D721Med (cell line): ENCODE measurements around the gene ZC3H18.

Experiments used
- DNase-seq: peaks from one replicate; pipeline ENCODE4 v3.0.0; 2011; ENCODE audit warnings: low spot score; ENCODE audit not compliant: insufficient read length
- FAIRE-seq: peaks from 2 replicates; lab custom pipeline; 2011; peaks lifted over from hg19 to GRCh38; lab: Jason Lieb, UNC
- CTCF ChIP-seq: IDR thresholded peaks from 2 replicates; pipeline ENCODE4 v1.5.1; 2012; ENCODE audit warnings: mild to moderate bottlenecking, control low read depth; ENCODE audit not compliant: insufficient read depth; ENCODE audit errors: missing control alignments

Gene ZC3H18

DNA sequence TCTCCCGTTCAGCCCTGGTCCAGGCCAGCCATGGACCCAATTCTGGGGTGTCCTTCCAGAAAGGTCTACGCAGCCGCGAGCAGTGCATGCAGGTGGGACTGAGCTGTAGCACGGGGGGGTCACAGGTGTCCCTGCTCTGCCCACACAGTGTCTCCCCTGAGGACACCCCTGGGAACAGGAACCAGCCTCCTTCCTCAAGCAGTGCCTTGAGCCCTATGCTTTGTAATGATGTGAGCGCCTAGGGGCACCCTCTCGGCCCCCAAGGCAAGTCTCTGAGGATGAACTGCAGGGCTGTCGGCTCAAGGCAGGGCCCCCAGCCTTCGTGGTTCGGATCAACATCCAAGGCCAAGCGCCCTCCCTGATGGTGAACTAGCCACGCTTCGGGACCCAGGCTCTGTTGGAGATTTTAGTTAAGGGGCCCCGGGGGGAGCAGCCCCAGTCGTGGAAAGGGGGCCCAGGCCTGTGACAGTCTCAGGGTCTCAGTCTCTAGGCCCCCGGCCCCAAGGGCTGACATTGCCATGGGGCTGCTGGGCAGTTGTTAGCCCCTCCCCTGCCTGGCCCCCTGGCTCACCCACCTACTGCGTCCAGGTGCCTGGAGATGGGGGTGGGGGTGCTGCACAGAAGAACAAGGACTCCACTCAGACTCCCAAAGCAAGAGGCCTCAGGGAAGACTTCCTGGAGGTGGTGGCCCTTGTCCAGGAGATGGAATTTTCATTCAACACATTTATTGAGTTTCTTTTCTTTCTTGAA is 70.5 kb downstream of the ZC3H18 start:
- FAIRE-seq (no peak), DNase-seq (no peak)
- no peak for TF ChIP-seq CTCF

DNA sequence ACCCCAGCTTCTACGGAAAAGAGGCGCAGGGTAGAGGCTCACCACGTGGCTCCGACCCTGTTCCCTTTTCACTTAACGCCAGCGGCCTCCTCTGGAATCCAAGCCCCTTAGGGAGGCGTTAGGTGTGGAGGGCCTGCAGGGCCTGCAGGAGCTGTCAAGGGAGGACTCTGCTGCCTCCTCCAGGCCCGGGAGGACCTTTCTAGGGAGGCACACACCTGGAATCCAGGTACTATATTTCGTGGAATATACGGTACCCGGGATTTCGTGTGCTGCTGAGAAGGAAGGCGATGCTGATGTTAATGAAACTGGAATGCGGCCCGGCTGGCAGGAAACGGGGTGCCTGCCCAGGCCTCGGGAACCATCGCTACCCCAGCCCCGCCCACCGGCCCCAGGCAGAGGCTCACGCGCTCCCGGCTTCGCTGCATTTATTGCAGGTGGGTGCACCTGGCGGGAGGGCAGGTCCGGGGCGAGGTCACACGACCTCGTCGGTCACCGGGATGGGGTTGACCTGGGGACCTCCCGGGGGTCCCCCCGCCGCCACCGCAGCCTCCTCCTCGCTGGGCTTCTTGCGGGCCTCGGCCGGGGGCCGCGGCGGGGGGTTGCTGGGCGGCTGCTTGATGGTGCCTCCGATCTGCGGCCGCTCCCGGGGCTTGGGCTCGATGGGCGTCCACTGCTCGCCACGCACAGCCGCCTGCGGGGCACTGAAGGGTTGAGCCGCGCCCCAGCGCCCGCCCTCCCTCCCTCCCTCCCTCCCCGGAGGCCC is 72.9 kb downstream of the ZC3H18 start:
- DNase-seq, result no peak
- no peak for FAIRE-seq
- TF ChIP-seq CTCF, result no peak

GRCh38 chr16:88643644-88643932 is 73.4 kb downstream of the ZC3H18 start:
- FAIRE-seq, result no peak
- DNase-seq, result no peak
- no peak for TF ChIP-seq CTCF

DNA sequence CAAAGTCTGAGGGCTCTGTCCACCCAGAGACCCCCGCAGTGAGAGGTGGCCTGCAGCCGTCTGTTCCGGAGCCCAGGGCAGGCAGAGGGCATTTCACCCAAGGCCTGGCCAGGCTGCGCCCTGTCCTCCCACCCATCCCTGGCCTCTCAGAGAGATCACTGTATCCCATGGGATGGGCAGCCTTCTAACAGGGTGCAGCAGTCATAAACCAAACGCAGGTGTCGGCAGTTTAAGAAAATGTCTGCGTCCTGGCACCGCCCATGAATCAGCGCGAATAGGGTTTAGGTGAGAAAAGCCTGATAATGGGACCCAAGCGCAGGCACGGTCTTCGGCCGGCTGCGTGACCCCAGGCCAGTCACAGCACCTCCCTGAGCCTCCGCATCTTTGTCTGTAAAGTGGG is 75.3 kb downstream of the ZC3H18 start:
- DNase-seq (no peak), FAIRE-seq (no peak)
- TF ChIP-seq CTCF, result no peak

GRCh38 chr16:88645941-88646340 is 75.7 kb downstream of the ZC3H18 start:
- no peak for DNase-seq
- no peak for TF ChIP-seq CTCF
- FAIRE-seq, result no peak

DNA sequence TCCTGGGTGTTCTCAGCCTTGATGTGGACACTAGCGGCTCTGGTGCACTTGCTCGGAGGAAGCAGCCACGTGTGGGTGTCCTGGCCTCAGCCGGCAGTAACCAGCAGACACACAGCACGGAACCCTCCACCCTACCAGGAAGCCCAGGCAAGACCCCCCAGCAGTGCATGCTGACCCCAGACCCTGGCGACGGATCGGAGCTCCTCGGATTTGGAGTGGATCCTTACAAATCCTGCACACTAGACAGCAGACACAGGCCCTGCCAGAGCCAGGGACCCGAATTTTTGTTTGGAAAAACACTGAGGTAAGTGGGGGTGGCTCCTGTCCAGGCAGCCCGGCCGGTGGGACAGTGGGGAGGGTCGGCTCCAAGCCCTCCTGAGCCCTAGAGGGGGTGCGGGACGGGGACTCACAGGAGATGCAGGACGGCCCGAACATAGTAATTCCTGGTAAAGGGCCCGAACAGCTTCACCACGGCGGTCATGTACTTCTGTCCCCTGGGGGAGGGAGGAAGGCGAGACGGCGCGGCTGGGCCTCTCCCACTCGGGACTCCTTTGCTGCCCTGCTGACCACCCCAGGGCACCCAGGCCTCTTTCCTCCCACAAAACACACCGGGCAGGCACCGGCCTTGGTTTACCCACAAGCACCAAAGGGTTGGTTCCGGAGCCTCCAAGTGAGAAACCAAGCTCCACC is 76.3 kb downstream of the ZC3H18 start:
- TF ChIP-seq CTCF, result no peak
- FAIRE-seq (no peak), DNase-seq (no peak)
